WI38 (cell line): Measurements from ENCODE around the gene RBKS.

Experiments
- H3K4me3 ChIP-seq: 2 replicates; pipeline ENCODE4 v1.5.1; 2011; ENCODE audit warnings: low read depth, mild to moderate bottlenecking, control low read depth, low read length
- TF ChIP-seq, protein P1 (sequence below): IDR thresholded peaks from 2 replicates; pipeline ENCODE4 v1.5.1; 2012; ENCODE audit warnings: low read depth, mild to moderate bottlenecking, control low read depth, low read length

RBKS gene

DNA sequence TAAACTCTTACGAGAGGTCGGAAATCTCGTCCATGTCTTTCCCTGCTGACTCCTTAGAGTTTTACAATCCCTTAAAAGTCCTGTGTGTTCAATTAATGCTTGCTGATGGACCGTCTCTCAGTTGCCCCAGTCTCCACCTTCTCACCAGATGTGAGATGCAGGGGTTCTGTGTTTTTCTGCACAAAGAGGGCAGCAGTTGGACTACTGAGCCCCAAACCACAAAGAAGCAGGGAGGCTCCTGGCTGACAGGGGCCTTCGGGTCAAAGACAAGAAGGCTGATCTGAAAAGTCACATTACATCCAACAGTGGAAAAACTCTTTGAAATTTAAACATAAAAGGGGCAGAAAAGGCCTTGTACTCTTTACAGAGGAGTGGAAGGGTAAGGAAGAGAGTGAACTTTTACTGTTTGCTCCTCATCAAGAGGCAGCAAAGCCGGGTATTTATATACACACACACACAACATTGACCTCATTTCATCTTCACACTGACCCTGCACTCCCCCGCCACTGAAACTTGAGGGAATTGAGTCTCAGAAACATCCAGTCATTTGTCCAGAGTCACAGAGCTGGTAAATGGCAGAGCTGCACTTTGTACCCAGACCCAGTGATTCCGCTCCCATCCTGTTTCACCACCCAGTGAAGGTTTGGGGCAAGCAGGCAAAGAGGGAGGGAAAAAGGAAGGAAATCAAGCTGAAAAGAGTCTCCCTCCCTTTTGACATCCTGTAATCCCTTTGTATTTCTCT is 94.9 kb downstream of the RBKS start:
- TF ChIP-seq, protein P1, sequence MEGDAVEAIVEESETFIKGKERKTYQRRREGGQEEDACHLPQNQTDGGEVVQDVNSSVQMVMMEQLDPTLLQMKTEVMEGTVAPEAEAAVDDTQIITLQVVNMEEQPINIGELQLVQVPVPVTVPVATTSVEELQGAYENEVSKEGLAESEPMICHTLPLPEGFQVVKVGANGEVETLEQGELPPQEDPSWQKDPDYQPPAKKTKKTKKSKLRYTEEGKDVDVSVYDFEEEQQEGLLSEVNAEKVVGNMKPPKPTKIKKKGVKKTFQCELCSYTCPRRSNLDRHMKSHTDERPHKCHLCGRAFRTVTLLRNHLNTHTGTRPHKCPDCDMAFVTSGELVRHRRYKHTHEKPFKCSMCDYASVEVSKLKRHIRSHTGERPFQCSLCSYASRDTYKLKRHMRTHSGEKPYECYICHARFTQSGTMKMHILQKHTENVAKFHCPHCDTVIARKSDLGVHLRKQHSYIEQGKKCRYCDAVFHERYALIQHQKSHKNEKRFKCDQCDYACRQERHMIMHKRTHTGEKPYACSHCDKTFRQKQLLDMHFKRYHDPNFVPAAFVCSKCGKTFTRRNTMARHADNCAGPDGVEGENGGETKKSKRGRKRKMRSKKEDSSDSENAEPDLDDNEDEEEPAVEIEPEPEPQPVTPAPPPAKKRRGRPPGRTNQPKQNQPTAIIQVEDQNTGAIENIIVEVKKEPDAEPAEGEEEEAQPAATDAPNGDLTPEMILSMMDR = no peak
- no peak overlapping the region for H3K4me3 ChIP-seq

DNA sequence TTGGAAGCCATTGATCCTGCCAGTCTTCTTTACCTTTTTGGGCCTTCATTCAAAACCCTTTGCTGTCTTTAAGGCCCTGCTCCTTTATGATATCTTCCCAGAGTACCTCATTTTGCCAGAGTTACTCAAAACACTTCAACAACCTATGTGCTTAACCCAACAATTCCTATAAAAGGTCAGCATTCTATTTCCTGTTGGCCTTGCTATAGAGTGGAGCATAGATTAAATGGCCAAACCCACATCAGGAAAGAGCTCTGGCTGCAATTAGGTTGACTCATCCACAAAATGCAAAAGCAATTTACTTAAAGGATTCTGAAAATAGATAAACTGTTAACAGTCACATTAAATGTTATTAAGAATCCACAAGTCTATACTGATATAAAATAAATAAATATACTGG is 97.4 kb downstream of the RBKS start:
- TF ChIP-seq, protein P1 = no peak
- H3K4me3 ChIP-seq = no peak overlapping the region

DNA sequence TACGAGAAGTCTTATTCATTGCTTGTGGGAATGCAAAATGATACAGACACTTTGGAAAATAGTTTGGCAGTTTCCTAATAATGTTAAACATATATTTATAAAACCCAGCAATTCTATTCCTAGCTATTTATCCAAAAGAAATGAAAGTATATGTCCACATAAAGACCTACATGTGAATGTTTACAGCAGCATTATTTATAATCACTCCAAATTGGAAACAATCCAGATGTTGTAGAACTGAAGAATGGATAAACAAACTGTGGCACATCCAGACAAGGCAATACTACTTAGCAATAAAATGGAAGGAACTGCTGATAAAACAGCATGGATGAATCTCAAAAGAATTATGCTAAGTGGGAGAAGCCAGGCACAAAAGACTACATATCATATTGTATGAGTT is 99.4 kb downstream of the RBKS start:
- TF ChIP-seq, protein P1 = no peak
- no peak overlapping the region for H3K4me3 ChIP-seq

DNA sequence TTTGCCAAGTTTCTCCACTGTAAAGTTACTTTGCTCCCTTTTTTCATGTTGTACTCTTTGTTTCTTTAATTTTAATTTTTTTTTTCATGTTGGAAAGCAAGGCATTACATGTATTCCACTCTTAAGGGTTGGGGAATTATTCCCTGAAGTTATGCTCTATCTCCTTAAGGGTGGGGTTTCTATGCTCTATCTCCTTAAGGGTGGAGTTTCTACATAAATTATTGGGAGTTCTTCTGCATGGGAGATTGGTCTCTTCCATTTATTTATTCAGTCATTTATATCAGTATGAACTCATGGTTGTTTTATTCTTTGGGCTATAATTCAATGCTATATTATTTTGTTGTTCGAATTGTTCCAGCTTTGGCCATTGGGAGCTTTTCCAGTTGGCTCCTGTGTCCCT is 107.5 kb downstream of the RBKS start:
- no peak overlapping the region for H3K4me3 ChIP-seq

DNA sequence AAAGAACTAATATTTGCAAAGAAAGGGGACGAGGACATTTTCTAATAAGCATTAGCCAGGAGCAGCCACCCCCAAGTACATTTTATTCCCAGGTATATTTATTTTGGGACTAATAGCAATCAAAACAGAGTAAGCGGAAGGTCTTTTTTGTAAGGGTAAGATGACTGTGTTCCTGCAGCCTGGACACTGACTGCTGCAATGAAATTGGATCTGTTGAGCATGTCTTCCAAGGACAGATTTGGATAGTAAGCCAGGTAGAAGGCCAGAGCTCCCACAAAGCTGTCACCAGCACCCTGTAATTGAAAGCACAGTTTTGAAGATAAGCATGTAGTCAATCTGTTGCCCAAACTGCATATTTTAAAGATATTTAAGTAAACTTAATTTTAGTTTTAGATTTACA is 108.7 kb downstream of the RBKS start:
- TF ChIP-seq, protein P1 = no peak
- no peak overlapping the region for H3K4me3 ChIP-seq

More for the DNA sequence above, 107.5 kb downstream of the RBKS start:
- TF ChIP-seq, protein P1 = no peak

DNA sequence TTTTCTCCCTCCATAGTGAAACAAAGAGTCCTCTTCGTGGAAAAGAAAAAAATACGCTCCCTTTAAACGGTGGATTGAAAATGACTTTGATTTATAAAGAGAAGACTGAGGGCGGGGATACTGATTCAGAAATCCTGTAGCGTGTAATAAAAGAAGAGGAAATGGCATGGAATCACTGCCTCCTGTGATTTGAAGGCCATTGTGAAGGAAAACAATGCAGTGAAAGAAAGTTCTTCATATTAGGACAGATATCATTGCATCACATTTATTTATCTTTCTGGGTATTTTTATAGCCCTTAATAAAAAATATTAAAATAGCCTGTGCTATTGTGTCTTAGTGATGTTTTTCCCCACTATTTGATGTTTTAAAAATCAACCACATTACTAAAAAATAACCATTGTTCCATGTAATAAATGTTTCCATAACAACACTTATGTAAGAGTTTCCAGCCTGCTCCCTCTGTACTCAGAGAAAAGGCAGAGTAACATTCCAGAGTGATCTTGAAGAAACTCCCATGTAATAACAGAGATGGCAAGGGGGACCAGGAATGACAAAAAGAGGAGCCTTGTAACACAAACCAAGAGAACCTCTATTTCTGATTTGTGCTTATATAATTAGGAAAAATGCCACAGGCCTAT is 110.7 kb downstream of the RBKS start:
- H3K4me3 ChIP-seq = no peak overlapping the region
- TF ChIP-seq, protein P1 = no peak

DNA sequence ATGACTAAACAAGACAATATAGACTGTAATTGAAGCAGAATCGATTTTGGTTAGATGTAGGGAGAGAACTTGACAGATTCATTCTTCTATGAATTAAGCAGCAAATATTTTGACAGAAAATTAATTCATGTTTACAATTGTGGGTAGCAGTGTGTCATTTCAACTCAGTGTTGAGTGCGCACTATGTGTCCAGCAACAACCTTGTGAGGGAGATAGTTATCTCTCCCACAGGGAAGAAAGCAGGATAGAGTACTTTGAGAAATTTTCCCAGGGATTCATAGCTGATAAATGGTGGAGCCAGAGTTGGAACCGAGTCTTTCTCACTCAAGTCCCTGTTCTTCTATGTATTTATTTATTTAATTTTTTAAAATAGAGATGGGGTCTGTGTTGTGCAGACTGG is 113.5 kb downstream of the RBKS start:
- no peak overlapping the region for H3K4me3 ChIP-seq
- TF ChIP-seq, protein P1 = no peak
